Tibial nerve (tissue), 4 donors: ENCODE measurements around the gene INF2. TPM values are rescaled to one million over a fixed set of nuclear protein-coding genes. Genes with fewer than 3 reads are reported as not detected.

ENCODE experiments used
- DNase-seq, 2 donors: peaks; one replicate each; pipeline ENCODE4 v3.0.0-alpha.2; 2019; ENCODE audit warnings: low spot score in 2 of 2
- H3K27ac ChIP-seq, 4 donors: fragments of 200-600 bp; sonication (generic) in 3 of 4; one replicate each; pipeline ENCODE4 v1.5.1; 2017 to 2019; ENCODE audit warnings: mild to moderate bottlenecking in 1 of 4
- H3K27me3 ChIP-seq, 2 donors: fragments of 200-600 bp; sonication (generic) in 1 of 2; one replicate each; pipeline versions ENCODE4 v1.5.1 to v1.6.0; 2017 to 2019
- H3K36me3 ChIP-seq, 3 donors: fragments of 200-600 bp; sonication (generic); one replicate each; pipeline ENCODE4 v1.5.1; 2018 to 2019
- H3K4me1 ChIP-seq, 4 donors: fragments of 200-600 bp; sonication (generic) in 3 of 4; one replicate each; pipeline ENCODE4 v1.5.1; 2017 to 2019
- H3K4me3 ChIP-seq, 4 donors: fragments of 200-600 bp; sonication (generic) in 3 of 4; one replicate each; pipeline ENCODE4 v1.5.1; 2017 to 2019; ENCODE audit warnings: mild to moderate bottlenecking in 1 of 4, moderate library complexity in 1 of 4
- H3K9me3 ChIP-seq, 4 donors: fragments of 200-600 bp; sonication (generic) in 3 of 4; one replicate each; pipeline ENCODE4 v1.5.1; 2017 to 2019
- CTCF ChIP-seq, 5 experiments: fragments of 200-600 bp in 3 of 5; fragments of 450-650 bp in 2 of 5; sonication (generic) in 3 of 5; IDR thresholded peaks; one replicate each; pipeline ENCODE4 v1.5.1; 2016 to 2019; ENCODE audit warnings: antibody characterized with exemption in 5 of 5, mild to moderate bottlenecking in 3 of 5, moderate library complexity in 2 of 5
- EP300 ChIP-seq, 2 donors: sonication (generic); formaldehyde crosslinking; IDR thresholded peaks; one replicate each; pipeline ENCODE4 v1.6.1; 2017; ENCODE audit warnings: antibody characterized with exemption in 2 of 2, mild to moderate bottlenecking in 1 of 2
- POLR2A ChIP-seq, 2 donors: fragments of 450-650 bp; IDR thresholded peaks; one replicate each; pipeline ENCODE4 v1.6.1; 2017; ENCODE audit warnings: antibody characterized with exemption in 2 of 2, mild to moderate bottlenecking in 2 of 2, moderate library complexity in 2 of 2
- WGBS, 2 donors: methylation state at CpG; one replicate each; pipeline ENCODE4 v1.1.5; 2018; 5-methylcytosine and 5-hydroxymethylcytosine counted together
- total RNA-seq, 4 donors: library from RNA; depleted of rRNA; stranded (reverse); fragments of >200 nt; gene quantifications; one replicate each; pipeline ENCODE4 v1.1.0, GENCODE V29; 2016

The INF2 gene
- total RNA-seq, 4 donors from 2014 or later = 217 to 256 (median 239) TPM

- Histone ChIP-seq H3K27me3 (no peaks in the 10 kb centered on the region), H3K4me3 (no peak overlapping the region), H3K4me1 (peaks cover 0 to 27% (median 10%) of the 10 kb centered on the region in 4 donors), H3K27ac (no peak overlapping the region), H3K9me3 (no peaks in the 10 kb centered on the region), H3K36me3 (no peaks in the 10 kb centered on the region)
- DNase-seq = no peak
- WGBS, 2 donors = 74 to 83% methylated on average over 6 of the region's 6 CpGs
- TF ChIP-seq EP300 (IDR thresholded peaks at IDR 0.05) = no peak
- no peak for TF ChIP-seq CTCF (IDR thresholded peaks at IDR 0.05)
- no peak for TF ChIP-seq POLR2A (IDR thresholded peaks at IDR 0.05)
Observed at GRCh38 chr14:104654119-104654518, 35.3 kb upstream of the INF2 start.

GRCh38 chr14:104655128-104655848, 34.1 kb upstream of the INF2 start:
- TF ChIP-seq EP300 (IDR thresholded peaks at IDR 0.05) (no peak), CTCF (IDR thresholded peaks at IDR 0.05) (no peak), POLR2A (IDR thresholded peaks at IDR 0.05) (no peak)
- 81 to 82% methylated on average over 14 of the region's 14 CpGs for WGBS, 2 donors
- no peak for DNase-seq
- Histone ChIP-seq H3K27ac (no peak overlapping the region), H3K36me3 (no peaks in the 10 kb centered on the region), H3K4me1 (peaks cover 0 to 27% (median 16%) of the 10 kb centered on the region in 4 donors), H3K9me3 (no peaks in the 10 kb centered on the region), H3K4me3 (no peak overlapping the region), H3K27me3 (peaks cover 0 to 7% of the 10 kb centered on the region in 2 donors)

GRCh38 chr14:104656014-104656714, 33.3 kb upstream of the INF2 start:
- Histone ChIP-seq H3K27ac (peak overlapping the region in 3 of 4 donors; percentile 3 to 46 (median 31)), H3K27me3 (peaks cover 0 to 13% of the 10 kb centered on the region in 2 donors), H3K4me3 (no peak overlapping the region), H3K4me1 (peaks cover 0 to 24% (median 11%) of the 10 kb centered on the region in 4 donors), H3K9me3 (peaks cover 0 to 3% (median 0%) of the 10 kb centered on the region in 4 donors), H3K36me3 (no peaks in the 10 kb centered on the region)
- TF ChIP-seq EP300 (IDR thresholded peaks at IDR 0.05) (no peak), CTCF (IDR thresholded peaks at IDR 0.05) (no peak)
- WGBS, 2 donors = 55 to 56% methylated on average over 29 of the region's 29 CpGs
- no peak for DNase-seq

GRCh38 chr14:104657101-104657524, 32.3 kb upstream of the INF2 start:
- WGBS, 2 donors = 63 to 65% methylated on average over 5 to 6 of the region's 8 CpGs
- Histone ChIP-seq H3K27me3 (peaks cover 0 to 13% of the 10 kb centered on the region in 2 donors), H3K4me1 (peaks cover 0 to 24% (median 11%) of the 10 kb centered on the region in 4 donors), H3K36me3 (no peaks in the 10 kb centered on the region), H3K9me3 (peaks cover 0 to 7% (median 0%) of the 10 kb centered on the region in 4 donors), H3K27ac (no peak overlapping the region), H3K4me3 (no peak overlapping the region)
- DNase-seq = no peak
- TF ChIP-seq POLR2A (IDR thresholded peaks at IDR 0.05) (no peak), CTCF (IDR thresholded peaks at IDR 0.05) (no peak), EP300 (IDR thresholded peaks at IDR 0.05) (no peak)
